Astrocyte of the spinal cord (primary cell): ENCODE results near the gene MAST4.

ENCODE experiments used
- DNase-seq: peaks from one replicate; pipeline ENCODE4 v3.0.0; 2011; ENCODE audit warnings: low read depth, low spot score
- H3K4me3 ChIP-seq: 2 replicates; pipeline ENCODE4 v1.5.1; 2011; ENCODE audit warnings: low read depth, mild to moderate bottlenecking, low read length, moderate library complexity
- in situ Hi-C: cut with HindIII; loops from 2 replicates; pipeline ENCODE4 v1.10.0; 2017; ENCODE audit warnings: low sequenced_read_pairs
- TF ChIP-seq, protein P1 (sequence below): IDR thresholded peaks from 2 replicates; pipeline ENCODE4 v1.5.1; 2012; ENCODE audit warnings: low read depth, mild to moderate bottlenecking, low read length, inconsistent platforms

MAST4 gene

DNA sequence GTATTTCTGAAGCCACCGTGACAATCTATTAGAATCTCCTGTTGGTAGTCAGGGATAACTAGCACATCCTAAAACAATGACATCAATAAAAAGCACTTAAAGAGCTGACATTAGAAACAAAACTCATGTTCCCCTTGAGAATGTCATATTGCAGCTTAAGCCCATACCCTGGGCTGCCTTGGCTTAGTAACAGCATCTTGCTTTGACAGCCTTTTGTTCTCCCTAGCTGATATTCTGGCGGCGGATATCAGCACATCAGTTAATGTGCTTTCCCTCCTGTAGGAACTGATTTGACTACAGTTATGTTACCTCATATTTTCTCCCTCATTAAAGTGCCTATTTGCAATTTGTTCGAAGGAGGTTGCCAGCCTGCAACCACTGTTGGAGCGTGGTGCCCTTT is 386.3 kb downstream of the MAST4 start:
- in situ Hi-C loops: no loop called here
- TF ChIP-seq, protein P1, sequence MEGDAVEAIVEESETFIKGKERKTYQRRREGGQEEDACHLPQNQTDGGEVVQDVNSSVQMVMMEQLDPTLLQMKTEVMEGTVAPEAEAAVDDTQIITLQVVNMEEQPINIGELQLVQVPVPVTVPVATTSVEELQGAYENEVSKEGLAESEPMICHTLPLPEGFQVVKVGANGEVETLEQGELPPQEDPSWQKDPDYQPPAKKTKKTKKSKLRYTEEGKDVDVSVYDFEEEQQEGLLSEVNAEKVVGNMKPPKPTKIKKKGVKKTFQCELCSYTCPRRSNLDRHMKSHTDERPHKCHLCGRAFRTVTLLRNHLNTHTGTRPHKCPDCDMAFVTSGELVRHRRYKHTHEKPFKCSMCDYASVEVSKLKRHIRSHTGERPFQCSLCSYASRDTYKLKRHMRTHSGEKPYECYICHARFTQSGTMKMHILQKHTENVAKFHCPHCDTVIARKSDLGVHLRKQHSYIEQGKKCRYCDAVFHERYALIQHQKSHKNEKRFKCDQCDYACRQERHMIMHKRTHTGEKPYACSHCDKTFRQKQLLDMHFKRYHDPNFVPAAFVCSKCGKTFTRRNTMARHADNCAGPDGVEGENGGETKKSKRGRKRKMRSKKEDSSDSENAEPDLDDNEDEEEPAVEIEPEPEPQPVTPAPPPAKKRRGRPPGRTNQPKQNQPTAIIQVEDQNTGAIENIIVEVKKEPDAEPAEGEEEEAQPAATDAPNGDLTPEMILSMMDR: no peak
- no peak for DNase-seq
- H3K4me3 ChIP-seq: no peak overlapping the region

DNA sequence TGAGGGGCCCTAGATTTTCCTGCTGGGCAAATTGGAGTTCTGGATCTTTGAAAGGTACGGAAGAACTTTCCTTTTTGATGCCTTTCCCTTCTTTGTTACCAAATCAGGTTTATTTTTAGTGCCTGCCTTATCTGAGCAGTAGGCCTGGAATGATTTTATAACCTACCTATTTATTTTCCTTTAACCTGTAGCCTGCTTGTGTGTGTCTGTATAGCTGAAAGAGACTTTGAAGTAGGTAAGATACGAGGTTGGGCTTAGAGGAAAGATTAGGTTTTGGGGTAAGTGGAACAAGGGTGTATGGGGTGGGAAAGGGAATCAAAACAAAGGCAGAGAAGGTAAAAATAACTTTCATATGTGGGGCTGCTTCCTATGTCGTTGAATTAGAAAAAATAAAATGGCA is 389.2 kb downstream of the MAST4 start:
- DNase-seq: no peak
- TF ChIP-seq, protein P1: no peak
- in situ Hi-C loops: no loop called here
- no peak overlapping the region for H3K4me3 ChIP-seq

DNA sequence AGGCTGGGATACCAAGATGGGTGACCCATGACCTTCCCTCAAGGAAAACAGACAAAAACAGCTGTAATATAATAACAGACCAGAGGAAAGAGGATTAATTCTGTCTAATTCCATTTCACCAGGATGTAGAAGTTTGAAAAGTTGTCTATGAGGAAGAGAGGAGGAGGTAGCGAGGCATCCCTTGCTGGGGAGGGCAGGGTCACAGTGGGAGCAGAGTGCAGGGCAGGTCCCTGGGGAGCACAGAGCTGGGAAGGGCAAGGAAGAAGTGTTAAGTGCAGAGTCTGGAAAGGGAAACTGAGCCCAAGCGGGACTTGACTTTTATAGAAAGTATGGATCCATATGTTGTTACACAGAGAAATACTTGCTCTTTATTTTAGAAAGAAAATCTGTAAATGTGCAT is 389.8 kb downstream of the MAST4 start:
- no peak overlapping the region for H3K4me3 ChIP-seq
- TF ChIP-seq, protein P1: no peak
- DNase-seq: no peak
- in situ Hi-C loops: no loop called here

DNA sequence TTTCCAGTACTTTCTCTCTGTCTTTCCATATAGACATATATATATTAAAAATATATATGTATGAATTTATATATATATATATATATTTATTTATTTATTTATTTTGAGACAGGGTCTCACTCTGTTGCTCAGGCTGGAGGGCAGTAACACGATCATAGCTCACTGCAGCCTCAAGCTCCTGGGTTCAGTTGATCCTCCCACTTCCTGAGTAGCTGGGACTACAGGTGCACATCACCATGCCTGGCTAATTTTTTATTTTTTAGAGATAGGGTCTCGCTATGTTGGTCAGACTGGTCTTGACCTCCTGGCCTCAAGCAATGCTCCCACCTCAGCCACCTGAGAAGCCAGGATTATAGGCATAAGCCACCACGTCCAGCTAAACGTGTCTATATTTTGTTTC is 390.3 kb downstream of the MAST4 start:
- no peak for DNase-seq
- in situ Hi-C loops: no loop called here
- TF ChIP-seq, protein P1: no peak
- no peak overlapping the region for H3K4me3 ChIP-seq

DNA sequence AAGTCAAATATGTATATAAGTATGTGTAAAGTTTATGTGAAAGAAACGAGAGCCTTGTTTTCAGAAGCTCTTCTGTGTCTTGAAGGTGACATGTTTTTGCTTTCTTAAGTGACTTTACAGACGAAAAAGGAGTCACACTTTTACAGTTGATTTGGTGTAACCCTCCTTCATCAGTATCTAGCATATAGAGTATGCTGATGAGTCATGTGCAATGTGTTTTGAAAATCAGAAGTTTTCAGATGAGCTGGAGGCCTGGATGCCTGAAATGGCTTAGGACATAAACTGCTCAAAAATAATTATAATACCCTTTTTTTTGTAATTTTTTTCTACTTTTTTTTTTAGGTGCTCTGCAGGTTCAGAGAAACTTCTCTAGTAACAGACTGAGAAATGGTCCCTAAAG is 390.9 kb downstream of the MAST4 start:
- DNase-seq: peak; percentile 44
- H3K4me3 ChIP-seq: no peak overlapping the region
- TF ChIP-seq, protein P1: no peak
- in situ Hi-C loops: no loop called here

DNA sequence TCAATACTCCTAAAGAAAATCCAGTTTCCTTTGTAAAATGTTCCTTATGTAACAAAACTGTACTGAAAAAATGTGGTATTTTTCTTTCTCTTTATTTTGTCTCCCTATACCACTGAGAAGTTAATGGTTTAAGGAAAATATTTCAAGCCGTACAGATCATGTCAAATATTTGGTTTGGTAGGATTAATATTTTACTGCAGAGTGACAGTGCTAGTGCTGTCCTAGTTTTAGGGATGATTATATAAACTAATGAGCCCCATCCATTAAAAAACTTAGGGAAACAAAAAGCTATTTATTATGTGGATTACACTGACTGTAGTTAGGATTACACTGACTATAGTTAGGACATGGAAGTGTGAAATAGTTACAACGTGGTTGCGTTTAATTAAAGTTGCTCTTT is 391.3 kb downstream of the MAST4 start:
- in situ Hi-C loops: no loop called here
- TF ChIP-seq, protein P1: no peak
- DNase-seq: no peak
- H3K4me3 ChIP-seq: no peak overlapping the region
